HepG2 (cell line): Measurements from ENCODE around the gene UCN2. TPM values are rescaled to one million over a fixed set of nuclear protein-coding genes. Genes with fewer than 3 reads are reported as not detected.
A peak's percentile ranks its signal among the peaks of the same experiment; 100 is the strongest.

Source experiments
- ATAC-seq: fragments of 200-7000 bp; cut with Tn5 transposase; 3 replicates; pipeline ENCODE4 v1.9.1; 2020; ENCODE audit warnings: mild to moderate bottlenecking, moderate library complexity
- BruUV-seq: library from RNA; stranded (reverse); fragments of 400-500 nt; replicated peaks from 2 replicates; lab custom pipeline; 2021; lab: Mats Ljungman, UMichigan
- CTCF ChIA-PET: fragments of 300-600 bp; formaldehyde crosslinking; extraction: SDS; loops from one replicate; lab custom pipeline; 2021; ENCODE audit warnings: low total read pairs, inconsistent platforms, low intra/inter-chr PET ratio; lab: Yijun Ruan, JAX
- POLR2A ChIA-PET: fragments of 350-600 bp; sonication (Branson Sonifier 250); formaldehyde crosslinking; loops from one replicate; lab custom pipeline; 2020; ENCODE audit warnings: antibody characterized with exemption, inconsistent platforms; lab: Yijun Ruan, JAX
- DNase-seq: peaks from one replicate; pipeline ENCODE4 v3.0.0-alpha.2; 2015; ENCODE audit warnings: low spot score
- FAIRE-seq: peaks from 3 replicates; lab custom pipeline; 2011; peaks lifted over from hg19 to GRCh38; lab: Jason Lieb, UNC
- H2AFZ ChIP-seq: one replicate; pipeline ENCODE4 v1.6.1; 2011; ENCODE audit warnings: low read length, inconsistent platforms
- H3K27ac ChIP-seq: fragments of 300-600 bp; 3 replicates; pipeline ENCODE4 v1.8.0; 2011; ENCODE audit warnings: mixed run types, mild to moderate bottlenecking, mixed read lengths, low read length, inconsistent platforms; ENCODE audit not compliant: insufficient read depth; ENCODE audit errors: extremely low read length
- H3K27me3 ChIP-seq, 2 experiments: fragments of 200-600 bp in 1 of 2; 2 replicates in 1 of 2; 3 replicates in 1 of 2; pipeline versions ENCODE4 v1.6.0 to v1.8.0; 2011; ENCODE audit warnings: low read length in 2 of 2, mild to moderate bottlenecking in 2 of 2, moderate library complexity in 2 of 2, inconsistent platforms in 1 of 2; ENCODE audit not compliant: insufficient read depth in 2 of 2, control insufficient read depth in 1 of 2
- H3K36me3 ChIP-seq, 2 experiments: fragments of 200-600 bp in 1 of 2; replicated peaks in 1 of 2; 2 replicates in 1 of 2; 3 replicates in 1 of 2; pipeline versions ENCODE4 v1.5.1 to v1.8.0; 2011; ENCODE audit warnings: low read length in 2 of 2, inconsistent platforms in 1 of 2; ENCODE audit not compliant: insufficient read depth in 2 of 2, control insufficient read depth in 1 of 2
- H3K4me1 ChIP-seq: 2 replicates; pipeline ENCODE4 v1.5.1; 2012; ENCODE audit warnings: low read length, inconsistent platforms; ENCODE audit not compliant: insufficient read depth
- H3K4me2 ChIP-seq: 2 replicates; pipeline ENCODE4 v1.6.0; 2011; ENCODE audit warnings: low read depth, low read length, inconsistent platforms
- H3K4me3 ChIP-seq, 3 experiments: fragments of 200-600 bp in 1 of 3; sonication (generic), shearing (Covaris generic) in 1 of 3; replicated peaks in 1 of 3; 2 replicates each; pipeline ENCODE4 v1.5.1; 2011 to 2016; ENCODE audit warnings: low read length in 3 of 3, inconsistent platforms in 2 of 3, low read depth in 2 of 3, mild to moderate bottlenecking in 2 of 3, control low read depth in 1 of 3, mixed read lengths in 1 of 3; ENCODE audit not compliant: insufficient read depth in 1 of 3
- H3K79me2 ChIP-seq: one replicate; pipeline ENCODE4 v1.6.1; 2011; ENCODE audit warnings: low read length, inconsistent platforms; ENCODE audit not compliant: insufficient read depth
- H3K9ac ChIP-seq: 2 replicates; pipeline ENCODE4 v1.6.0; 2011; ENCODE audit warnings: mild to moderate bottlenecking, low read depth, low read length, inconsistent platforms; ENCODE audit not compliant: insufficient read depth
- H3K9me3 ChIP-seq: 2 replicates; pipeline ENCODE4 v1.5.1; 2012; ENCODE audit warnings: mild to moderate bottlenecking, low read length
- H4K20me1 ChIP-seq: 2 replicates; pipeline ENCODE4 v1.6.0; 2011; ENCODE audit warnings: inconsistent platforms, mild to moderate bottlenecking, low read length, moderate library complexity; ENCODE audit not compliant: insufficient read depth
- AHR ChIP-seq: IDR thresholded peaks from 2 replicates; pipeline ENCODE4 v1.6.1; 2018; ENCODE audit warnings: missing genetic modification reagents, missing compliant biosample characterization
- DNMT1 ChIP-seq: sonication (generic); formaldehyde crosslinking; IDR thresholded peaks from 2 replicates; pipeline ENCODE4 v1.5.1; 2020; ENCODE audit warnings: mild to moderate bottlenecking, missing genetic modification reagents
- ETV6 ChIP-seq: sonication (generic); formaldehyde crosslinking; conservative IDR thresholded peaks from 2 replicates; pipeline ENCODE4 v1.4.0; 2020; ENCODE audit warnings: missing genetic modification reagents
- HDAC1 ChIP-seq: sonication (generic); formaldehyde crosslinking; IDR thresholded peaks from 2 replicates; pipeline ENCODE4 v1.5.1; 2020; ENCODE audit warnings: mild to moderate bottlenecking, missing genetic modification reagents
- MED13 ChIP-seq: sonication (generic); formaldehyde crosslinking; IDR thresholded peaks from 2 replicates; pipeline ENCODE4 v1.5.0; 2020; ENCODE audit warnings: missing genetic modification reagents
- NCOA2 ChIP-seq: sonication (generic); formaldehyde crosslinking; IDR thresholded peaks from 2 replicates; pipeline ENCODE4 v1.8.0; 2022; ENCODE audit warnings: inconsistent platforms
- TFDP1 ChIP-seq: IDR thresholded peaks from 2 replicates; pipeline ENCODE4 v1.6.1; 2016; ENCODE audit warnings: missing compliant biosample characterization, missing genetic modification reagents, borderline replicate concordance
- ZNF143 ChIP-seq: sonication (generic); formaldehyde crosslinking; IDR thresholded peaks from 2 replicates; pipeline ENCODE4 v1.4.0; 2020; ENCODE audit warnings: missing genetic modification reagents
- ZNF576 ChIP-seq: sonication (generic); formaldehyde crosslinking; IDR thresholded peaks from 2 replicates; pipeline ENCODE4 v1.4.0; 2020; ENCODE audit warnings: mild to moderate bottlenecking, missing genetic modification reagents
- ZNF737 ChIP-seq: sonication (generic); formaldehyde crosslinking; IDR thresholded peaks from 2 replicates; pipeline ENCODE4 v1.5.0; 2020; ENCODE audit warnings: missing genetic modification reagents, mild to moderate bottlenecking, borderline replicate concordance
- WGBS: methylation state at CpG from one replicate; pipeline ENCODE4 v1.1.6; 2017; ENCODE audit warnings: low lambda C conversion rate; 5-methylcytosine and 5-hydroxymethylcytosine counted together
- in situ Hi-C: cut with HindIII; loops from 2 replicates; pipeline ENCODE4 v1.10.0; 2017; ENCODE audit warnings: low pct_unique_long_range_greater_than_20kb; ENCODE audit not compliant: extremely low pct_ligation_motif_present
- intact Hi-C: fragments of 100-400 bp; cut with micrococcal nuclease; formaldehyde crosslinking; loops from one replicate; pipeline ENCODE4 v1.10.0; 2022; ENCODE audit not compliant: unreplicated experiment
- polyA plus RNA-seq, 8 experiments: library from polyadenylated mRNA; depleted of rRNA in 3 of 8; stranded (reverse) in 7 of 8; unstranded in 1 of 8; fragments of >200 nt; fragmentation: Illumina TruSeq in 4 of 8; extraction: Trizol in 4 of 8; gene quantifications; 2 replicates each; pipeline versions ENCODE4 v1.2.1 to v1.2.3, GENCODE V29; 2011 to 2016; ENCODE audit warnings: low read depth in 4 of 8, missing spikeins in 1 of 8, mixed read lengths in 1 of 8; ENCODE audit not compliant: insufficient read depth in 1 of 8
- total RNA-seq, 5 experiments: library from RNA; depleted of rRNA; stranded (reverse); fragments of >200 nt; fragmentation: Illumina TruSeq; extraction: Trizol; gene quantifications; 2 replicates each; pipeline ENCODE4 v1.2.3, GENCODE V29; 2016; ENCODE audit warnings: low read depth in 1 of 5
- TF ChIP-seq, protein P1 (sequence below): sonication (generic); formaldehyde crosslinking; IDR thresholded peaks from 2 replicates; pipeline ENCODE4 v1.4.0; 2020; ENCODE audit warnings: missing genetic modification reagents
- TF ChIP-seq, protein P2 (sequence below): sonication (generic); formaldehyde crosslinking; IDR thresholded peaks from 2 replicates; pipeline ENCODE4 v1.4.0; 2020; ENCODE audit warnings: missing genetic modification reagents
- TF ChIP-seq, protein P3 (sequence below): IDR thresholded peaks from 2 replicates; pipeline ENCODE4 v1.6.1; 2016
- TF ChIP-seq, protein P4 (sequence below): sonication (generic); formaldehyde crosslinking; IDR thresholded peaks from 2 replicates; pipeline ENCODE4 v1.4.0; 2020; ENCODE audit warnings: mild to moderate bottlenecking, low read depth, missing genetic modification reagents

UCN2 gene
- total and polyA plus RNA-seq, 2 of the 13 experiments (the other 11 are each of a cell fraction or from before 2014, with no cell fraction given) = 0.07 to 1.5 TPM

GRCh38 chr3:48556796-48557626, 6.6 kb downstream of the UCN2 start, which contains the start of gene PFKFB4:
TSS of gene PFKFB4 (minus strand) at chr3:48556803. CDS start at chr3:48556777, 26 bp downstream.
- H3K9ac ChIP-seq = peak within 1 kb of the TSS; percentile 82
- peak; percentile 82; the same call in 1 of the 2 replicates for TF ChIP-seq ETV6 (CRISPR knock-in tag)
- TF ChIP-seq NCOA2 (CRISPR knock-in tag) = peak; percentile 67; the same call in 1 of the 2 replicates
- no peak for TF ChIP-seq DNMT1 (CRISPR knock-in tag)
- no peak for TF ChIP-seq ZNF737
- peak; percentile 41 for TF ChIP-seq ZNF143 (CRISPR knock-in tag)
- TF ChIP-seq ZNF576 (CRISPR knock-in tag) = no peak
- TF ChIP-seq, protein P1, sequence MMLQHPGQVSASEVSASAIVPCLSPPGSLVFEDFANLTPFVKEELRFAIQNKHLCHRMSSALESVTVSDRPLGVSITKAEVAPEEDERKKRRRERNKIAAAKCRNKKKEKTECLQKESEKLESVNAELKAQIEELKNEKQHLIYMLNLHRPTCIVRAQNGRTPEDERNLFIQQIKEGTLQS = 0 out of 2 replicates have a peak, but pooled peaks have one; percentile 40
- TF ChIP-seq, protein P2, sequence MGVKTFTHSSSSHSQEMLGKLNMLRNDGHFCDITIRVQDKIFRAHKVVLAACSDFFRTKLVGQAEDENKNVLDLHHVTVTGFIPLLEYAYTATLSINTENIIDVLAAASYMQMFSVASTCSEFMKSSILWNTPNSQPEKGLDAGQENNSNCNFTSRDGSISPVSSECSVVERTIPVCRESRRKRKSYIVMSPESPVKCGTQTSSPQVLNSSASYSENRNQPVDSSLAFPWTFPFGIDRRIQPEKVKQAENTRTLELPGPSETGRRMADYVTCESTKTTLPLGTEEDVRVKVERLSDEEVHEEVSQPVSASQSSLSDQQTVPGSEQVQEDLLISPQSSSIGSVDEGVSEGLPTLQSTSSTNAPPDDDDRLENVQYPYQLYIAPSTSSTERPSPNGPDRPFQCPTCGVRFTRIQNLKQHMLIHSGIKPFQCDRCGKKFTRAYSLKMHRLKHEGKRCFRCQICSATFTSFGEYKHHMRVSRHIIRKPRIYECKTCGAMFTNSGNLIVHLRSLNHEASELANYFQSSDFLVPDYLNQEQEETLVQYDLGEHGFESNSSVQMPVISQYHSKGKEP (CRISPR knock-in tag) = no peak
- peak; percentile 82 for TF ChIP-seq HDAC1 (CRISPR knock-in tag)
- TF ChIP-seq, protein P3, sequence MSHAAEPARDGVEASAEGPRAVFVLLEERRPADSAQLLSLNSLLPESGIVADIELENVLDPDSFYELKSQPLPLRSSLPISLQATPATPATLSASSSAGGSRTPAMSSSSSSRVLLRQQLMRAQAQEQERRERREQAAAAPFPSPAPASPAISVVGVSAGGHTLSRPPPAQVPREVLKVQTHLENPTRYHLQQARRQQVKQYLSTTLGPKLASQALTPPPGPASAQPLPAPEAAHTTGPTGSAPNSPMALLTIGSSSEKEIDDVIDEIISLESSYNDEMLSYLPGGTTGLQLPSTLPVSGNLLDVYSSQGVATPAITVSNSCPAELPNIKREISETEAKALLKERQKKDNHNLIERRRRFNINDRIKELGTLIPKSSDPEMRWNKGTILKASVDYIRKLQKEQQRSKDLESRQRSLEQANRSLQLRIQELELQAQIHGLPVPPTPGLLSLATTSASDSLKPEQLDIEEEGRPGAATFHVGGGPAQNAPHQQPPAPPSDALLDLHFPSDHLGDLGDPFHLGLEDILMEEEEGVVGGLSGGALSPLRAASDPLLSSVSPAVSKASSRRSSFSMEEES = peak; percentile 70
- peak; percentile 60; the same call in 1 of the 2 replicates for TF ChIP-seq MED13
- TF ChIP-seq, protein P4, sequence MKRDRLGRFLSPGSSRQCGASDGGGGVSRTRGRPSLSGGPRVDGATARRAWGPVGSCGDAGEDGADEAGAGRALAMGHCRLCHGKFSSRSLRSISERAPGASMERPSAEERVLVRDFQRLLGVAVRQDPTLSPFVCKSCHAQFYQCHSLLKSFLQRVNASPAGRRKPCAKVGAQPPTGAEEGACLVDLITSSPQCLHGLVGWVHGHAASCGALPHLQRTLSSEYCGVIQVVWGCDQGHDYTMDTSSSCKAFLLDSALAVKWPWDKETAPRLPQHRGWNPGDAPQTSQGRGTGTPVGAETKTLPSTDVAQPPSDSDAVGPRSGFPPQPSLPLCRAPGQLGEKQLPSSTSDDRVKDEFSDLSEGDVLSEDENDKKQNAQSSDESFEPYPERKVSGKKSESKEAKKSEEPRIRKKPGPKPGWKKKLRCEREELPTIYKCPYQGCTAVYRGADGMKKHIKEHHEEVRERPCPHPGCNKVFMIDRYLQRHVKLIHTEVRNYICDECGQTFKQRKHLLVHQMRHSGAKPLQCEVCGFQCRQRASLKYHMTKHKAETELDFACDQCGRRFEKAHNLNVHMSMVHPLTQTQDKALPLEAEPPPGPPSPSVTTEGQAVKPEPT (CRISPR knock-in tag) = 0 out of 2 replicates have a peak, but pooled peaks have one; percentile 3
- TF ChIP-seq TFDP1 (CRISPR knock-in tag) = peak; percentile 75
- no peak for TF ChIP-seq AHR (CRISPR knock-in tag)

More at GRCh38 chr3:48556796-48557626, 6.6 kb downstream of the UCN2 start, which contains the start of gene PFKFB4:
- intact Hi-C loops = loop anchor here (2.0 to 5.0 kb wide), 3 partner anchors 65 to 84 kb away; partner anchors contain the start of genes SLC26A6 and TMEM89
- peaks cover 46% of the 10 kb centered on the region for H3K79me2 ChIP-seq
- peak within 1 kb of the TSS; percentile 76 to 98 (median 92) for H3K4me3 ChIP-seq
- H3K9me3 ChIP-seq = no peaks in the 10 kb centered on the region
- no TSS peak for BruUV-seq
- ATAC-seq (peak; percentile 79), FAIRE-seq (peak; percentile 87), DNase-seq (peak; percentile 98)
- peaks cover 25% of the 10 kb centered on the region for H4K20me1 ChIP-seq
- H3K36me3 ChIP-seq = peaks cover 10 to 23% of the 10 kb centered on the region in 2 experiments; a peak in 4 of 5 replicates
- ChIA-PET POLR2A (interaction anchor here (0.7 to 3.3 kb wide), 20 partner anchors 16 to 450 kb away, joined by 3 to 29 read pairs (median 4); partner anchors contain the start of genes ATRIP, CCDC51, CELSR3 and IP6K2), CTCF (no interaction called here)
- H3K27ac ChIP-seq = peak within 1 kb of the TSS; percentile 77
- no peaks in the 10 kb centered on the region; a peak in 1 of 5 replicates for H3K27me3 ChIP-seq
- in situ Hi-C loops = loop anchor here (5.0 kb wide), 1 partner anchor 90 kb away; a partner anchor contains a TSS
- WGBS = 2% methylated on average over 19 of the region's 53 CpGs
- H3K4me2 ChIP-seq = peak within 1 kb of the TSS; percentile 86
- no peak within 1 kb of the TSS for H2AFZ ChIP-seq
- H3K4me1 ChIP-seq = peaks cover 88% of the 10 kb centered on the region
